GM11168 (cell line): ENCODE results near the gene TRIM60.
"Not testable (repeated sequence)": the region's sequence is repeated elsewhere in the genome, so short reads cannot be mapped to it uniquely, and the experiment has no call there.

Source experiments
- in situ Hi-C: fragments of 300-500 bp; cut with MboI; formaldehyde crosslinking; loops from one replicate; pipeline ENCODE4 v1.12.0; 2022; ENCODE audit warnings: low sequenced_read_pairs; ENCODE audit not compliant: unreplicated experiment

The TRIM60 gene

GRCh38 chr4:165031436-165032211 is at the start of gene TRIM60:
Gene TRIM60, plus strand, starts transcription at chr4:165031999. Its CDS starts 8,074 bp downstream, at chr4:165040073.
- in situ Hi-C loops = no loop called here

GRCh38 chr4:164989471-164989870 is 42.3 kb upstream of the TRIM60 start:
- in situ Hi-C loops = loop anchor here (25.0 kb wide), 1 partner anchor 202 kb away; no protein-coding TSS in a partner anchor

GRCh38 chr4:164990786-164991185 is 41.0 kb upstream of the TRIM60 start:
- in situ Hi-C loops = loop anchor here (25.0 kb wide), 1 partner anchor 203 kb away; no protein-coding TSS in a partner anchor

- in situ Hi-C loops = loop anchor here (25.0 kb wide), 1 partner anchor 209 kb away; no protein-coding TSS in a partner anchor
Observed at GRCh38 chr4:164996123-164996522, 35.7 kb upstream of the TRIM60 start.

- in situ Hi-C loops = loop anchor here (25.0 kb wide), 1 partner anchor 210 kb away; no protein-coding TSS in a partner anchor
Observed at GRCh38 chr4:164997324-164997723, 34.5 kb upstream of the TRIM60 start.

GRCh38 chr4:164997941-164998340 is 33.9 kb upstream of the TRIM60 start:
- in situ Hi-C loops = loop anchor here (25.0 kb wide), 1 partner anchor 211 kb away; no protein-coding TSS in a partner anchor

- in situ Hi-C loops = loop anchor here (25.0 kb wide), 1 partner anchor 211 kb away; no protein-coding TSS in a partner anchor
Observed at GRCh38 chr4:164998526-164999080, 33.2 kb upstream of the TRIM60 start.

GRCh38 chr4:165001957-165002356 is 29.8 kb upstream of the TRIM60 start:
- in situ Hi-C loops = not testable (repeated sequence)

- in situ Hi-C loops = no loop called here
Observed at GRCh38 chr4:165005352-165005925, 26.4 kb upstream of the TRIM60 start.

- in situ Hi-C loops = no loop called here
Observed at GRCh38 chr4:165006456-165006855, 25.3 kb upstream of the TRIM60 start.

- in situ Hi-C loops = no loop called here
Observed at GRCh38 chr4:165006886-165007285, 24.9 kb upstream of the TRIM60 start.

GRCh38 chr4:165009493-165010227 is 22.1 kb upstream of the TRIM60 start:
- in situ Hi-C loops = no loop called here

GRCh38 chr4:165010487-165010886 is 21.3 kb upstream of the TRIM60 start:
- in situ Hi-C loops = no loop called here

- in situ Hi-C loops = no loop called here
Observed at GRCh38 chr4:165010991-165011390, 20.8 kb upstream of the TRIM60 start.

- in situ Hi-C loops = no loop called here
Observed at GRCh38 chr4:165011403-165011802, 20.4 kb upstream of the TRIM60 start.

- in situ Hi-C loops = no loop called here
Observed at GRCh38 chr4:165013691-165014090, 18.1 kb upstream of the TRIM60 start.

- in situ Hi-C loops = no loop called here
Observed at GRCh38 chr4:165016971-165017370, 14.8 kb upstream of the TRIM60 start.

GRCh38 chr4:165019995-165020394 is 11.8 kb upstream of the TRIM60 start:
- in situ Hi-C loops = not testable (repeated sequence)

GRCh38 chr4:165025782-165026181 is 6.0 kb upstream of the TRIM60 start:
- in situ Hi-C loops = not testable (repeated sequence)

- in situ Hi-C loops = no loop called here
Observed at GRCh38 chr4:165027762-165028402, 3.9 kb upstream of the TRIM60 start.
